RWPE2 (cell line): ENCODE results near the gene TST.

Source experiments
- ATAC-seq: fragments of 200-7000 bp; cut with Tn5 transposase; 3 replicates; pipeline ENCODE4 v1.9.1; 2021; ENCODE audit warnings: low read depth
- DNase-seq: peaks from one replicate; pipeline ENCODE4 v3.0.0-alpha.2; 2020; ENCODE audit warnings: low spot score
- H3K27ac ChIP-seq: fragments of 450-650 bp; 2 replicates; pipeline ENCODE4 v1.5.1; 2017; ENCODE audit warnings: mild to moderate bottlenecking; ENCODE audit not compliant: poor library complexity, severe bottlenecking
- H3K27me3 ChIP-seq: fragments of 250-450 bp; sonication (Bioruptor Pico); 2 replicates; pipeline ENCODE4 v1.5.1; 2021; ENCODE audit warnings: mild to moderate bottlenecking, moderate library complexity; ENCODE audit not compliant: insufficient read depth, poor library complexity, severe bottlenecking
- H3K36me3 ChIP-seq: fragments of 250-450 bp; sonication (Bioruptor Pico); 2 replicates; pipeline ENCODE4 v1.5.1; 2020; ENCODE audit warnings: low read depth, mild to moderate bottlenecking, moderate library complexity
- H3K4me1 ChIP-seq: fragments of 250-450 bp; sonication (Bioruptor Pico); 2 replicates; pipeline ENCODE4 v1.5.1; 2021; ENCODE audit warnings: mild to moderate bottlenecking, moderate library complexity; ENCODE audit not compliant: insufficient read depth, poor library complexity, severe bottlenecking
- H3K4me3 ChIP-seq: fragments of 250-450 bp; sonication (Bioruptor Pico); 2 replicates; pipeline ENCODE4 v1.5.1; 2021; ENCODE audit warnings: mild to moderate bottlenecking, moderate library complexity; ENCODE audit not compliant: severe bottlenecking
- H3K9me3 ChIP-seq: fragments of 250-450 bp; sonication (Bioruptor Pico); 2 replicates; pipeline ENCODE4 v1.5.1; 2021; ENCODE audit warnings: mild to moderate bottlenecking, moderate library complexity; ENCODE audit not compliant: severe bottlenecking
- TF ChIP-seq, protein P1 (sequence below): fragments of 450-650 bp; IDR thresholded peaks from one replicate; pipeline ENCODE4 v1.5.1; 2017; ENCODE audit warnings: mild to moderate bottlenecking, moderate library complexity; ENCODE audit not compliant: poor library complexity, severe bottlenecking

TST gene

DNA sequence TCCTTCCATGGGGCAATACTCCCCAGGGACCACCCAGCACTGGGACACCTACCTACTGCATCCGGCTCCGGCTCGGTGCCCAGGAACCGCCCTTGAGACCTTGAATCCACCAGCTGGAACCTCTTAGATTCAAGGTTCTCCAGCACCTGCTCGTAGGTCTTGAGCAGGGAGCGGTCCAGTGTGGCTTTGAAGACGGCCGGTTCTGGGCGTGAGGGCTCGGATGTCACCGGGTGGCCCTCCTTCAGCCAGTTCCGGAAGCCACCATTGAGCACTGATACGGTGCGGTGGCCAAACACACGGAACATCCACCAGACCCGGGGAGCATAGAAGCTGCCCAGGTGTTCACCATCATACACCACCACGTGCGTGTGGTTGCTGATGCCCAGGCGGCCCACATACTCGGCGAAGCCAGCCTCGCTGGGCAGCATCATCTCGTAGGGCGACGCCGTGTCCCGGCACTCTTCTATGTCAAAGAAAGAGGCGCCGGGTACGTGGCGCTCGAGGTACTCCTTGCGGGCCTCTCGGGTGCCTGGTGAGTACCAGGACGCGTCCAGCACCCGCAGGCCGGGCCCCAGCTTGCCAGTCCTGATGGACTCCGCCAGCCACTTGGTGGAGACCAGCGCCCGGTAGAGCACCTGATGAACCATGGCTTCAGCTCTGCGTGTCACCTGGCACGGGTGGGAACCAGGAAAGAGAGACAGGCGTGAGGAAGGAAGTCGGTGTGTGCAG lies 997 bp downstream of the TST start:
- no peaks in the 10 kb centered on the region for H3K4me1 ChIP-seq
- peak overlapping the region; percentile 57 for H3K27ac ChIP-seq
- peak overlapping the region; percentile 93 for H3K4me3 ChIP-seq
- H3K36me3 ChIP-seq = peaks cover 22% of the 10 kb centered on the region
- DNase-seq (no peak), ATAC-seq (no peak)
- TF ChIP-seq, protein P1, sequence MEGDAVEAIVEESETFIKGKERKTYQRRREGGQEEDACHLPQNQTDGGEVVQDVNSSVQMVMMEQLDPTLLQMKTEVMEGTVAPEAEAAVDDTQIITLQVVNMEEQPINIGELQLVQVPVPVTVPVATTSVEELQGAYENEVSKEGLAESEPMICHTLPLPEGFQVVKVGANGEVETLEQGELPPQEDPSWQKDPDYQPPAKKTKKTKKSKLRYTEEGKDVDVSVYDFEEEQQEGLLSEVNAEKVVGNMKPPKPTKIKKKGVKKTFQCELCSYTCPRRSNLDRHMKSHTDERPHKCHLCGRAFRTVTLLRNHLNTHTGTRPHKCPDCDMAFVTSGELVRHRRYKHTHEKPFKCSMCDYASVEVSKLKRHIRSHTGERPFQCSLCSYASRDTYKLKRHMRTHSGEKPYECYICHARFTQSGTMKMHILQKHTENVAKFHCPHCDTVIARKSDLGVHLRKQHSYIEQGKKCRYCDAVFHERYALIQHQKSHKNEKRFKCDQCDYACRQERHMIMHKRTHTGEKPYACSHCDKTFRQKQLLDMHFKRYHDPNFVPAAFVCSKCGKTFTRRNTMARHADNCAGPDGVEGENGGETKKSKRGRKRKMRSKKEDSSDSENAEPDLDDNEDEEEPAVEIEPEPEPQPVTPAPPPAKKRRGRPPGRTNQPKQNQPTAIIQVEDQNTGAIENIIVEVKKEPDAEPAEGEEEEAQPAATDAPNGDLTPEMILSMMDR = peak; percentile 2
- no peaks in the 10 kb centered on the region for H3K27me3 ChIP-seq
- H3K9me3 ChIP-seq = no peaks in the 10 kb centered on the region

DNA sequence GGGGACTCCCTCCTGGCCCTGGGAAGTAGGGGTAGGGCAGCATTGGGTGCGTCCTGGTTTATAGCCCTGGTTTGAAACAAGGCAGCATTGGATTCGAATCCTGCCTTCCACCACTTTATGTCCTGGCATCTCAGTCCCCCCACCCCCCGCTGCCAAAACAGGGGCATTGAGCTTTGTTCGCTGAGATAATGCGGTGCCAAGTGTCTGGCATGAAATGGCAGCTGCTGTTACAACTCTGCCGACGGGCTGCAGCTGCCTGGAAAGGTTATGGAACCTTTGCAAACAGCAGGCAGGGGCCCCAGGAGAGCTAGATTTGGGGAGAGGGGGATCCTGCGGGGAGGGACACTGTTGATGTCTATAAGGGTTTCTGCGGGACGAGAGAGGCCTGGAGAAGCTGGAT lies 1.9 kb downstream of the TST start:
- Histone ChIP-seq H3K4me3 (no peak overlapping the region), H3K27ac (no peak overlapping the region), H3K27me3 (no peaks in the 10 kb centered on the region), H3K9me3 (no peaks in the 10 kb centered on the region), H3K36me3 (peaks cover 22% of the 10 kb centered on the region), H3K4me1 (no peaks in the 10 kb centered on the region)
- no peak for ATAC-seq
- no peak for DNase-seq
- TF ChIP-seq, protein P1 = no peak

DNA sequence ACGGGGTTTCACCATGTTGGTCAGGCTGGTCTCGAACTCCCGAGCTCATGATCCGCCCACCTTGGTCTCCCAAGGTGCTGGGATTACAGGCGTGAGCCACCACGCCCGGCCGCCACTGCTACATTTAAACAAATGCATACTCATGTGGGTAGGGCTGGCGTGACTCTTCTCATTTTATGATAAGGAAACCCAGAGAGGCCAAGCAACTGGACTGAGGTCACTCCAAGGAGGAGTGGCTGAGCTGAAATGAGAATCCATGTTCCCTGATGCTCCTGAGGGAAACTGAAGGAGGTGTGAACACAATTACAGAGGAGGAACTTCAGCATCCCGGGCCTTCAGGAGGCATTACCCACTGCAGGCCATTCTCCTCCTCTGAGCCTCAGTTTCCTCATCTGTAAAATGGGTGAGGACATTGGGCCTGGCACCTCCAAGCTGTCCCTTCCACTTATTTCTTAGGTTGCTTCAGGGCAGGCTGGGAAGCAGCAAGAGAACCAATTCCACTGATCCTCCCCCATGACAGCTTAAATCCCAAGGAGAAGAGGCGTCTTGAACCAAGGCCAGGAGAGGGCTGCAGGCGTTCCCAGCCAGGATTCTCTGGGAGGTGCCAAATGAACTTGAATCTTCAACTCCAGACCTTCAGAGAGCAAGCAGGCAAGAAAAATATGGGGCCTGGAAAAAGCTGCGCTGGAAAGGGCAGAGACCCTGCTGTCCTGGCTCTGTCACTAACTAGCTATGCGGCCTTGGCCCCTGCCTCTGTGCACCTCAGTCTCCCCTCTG lies 2.9 kb downstream of the TST start:
- DNase-seq = peak; percentile 31
- TF ChIP-seq, protein P1 = no peak

DNA sequence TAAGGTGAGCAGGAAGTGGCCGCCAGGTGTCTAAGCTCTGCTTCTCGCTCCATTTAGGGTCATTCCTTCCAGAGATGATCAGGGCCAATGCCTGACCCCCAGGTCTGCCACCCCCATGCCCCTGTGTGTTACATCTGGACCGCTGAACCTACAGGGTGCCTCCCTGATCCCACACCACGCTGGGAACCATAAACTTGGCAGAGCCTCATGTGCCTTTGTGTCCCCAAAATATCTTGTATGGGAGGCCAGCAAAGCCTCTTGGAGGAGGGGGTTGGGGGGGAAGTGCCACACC lies 3.7 kb downstream of the TST start:
- H3K4me3 ChIP-seq = no peak overlapping the region
- H3K27me3 ChIP-seq = no peaks in the 10 kb centered on the region
- no peaks in the 10 kb centered on the region for H3K4me1 ChIP-seq
- peaks cover 12% of the 10 kb centered on the region; the same call in 1 of the 2 replicates for H3K36me3 ChIP-seq
- TF ChIP-seq, protein P1 = no peak
- H3K27ac ChIP-seq = no peak overlapping the region
- DNase-seq (peak; percentile 24), ATAC-seq (no peak)
- H3K9me3 ChIP-seq = no peaks in the 10 kb centered on the region

More for the DNA sequence above, 2.9 kb downstream of the TST start:
- no peak for ATAC-seq
- H3K9me3 ChIP-seq = no peaks in the 10 kb centered on the region
- H3K4me3 ChIP-seq = no peak overlapping the region
- H3K27me3 ChIP-seq = no peaks in the 10 kb centered on the region
- H3K4me1 ChIP-seq = no peaks in the 10 kb centered on the region
- no peak overlapping the region for H3K27ac ChIP-seq
- H3K36me3 ChIP-seq = peaks cover 15% of the 10 kb centered on the region
